ENCODE measurements around the gene DHRS12.

- TF ChIP-seq CTCF (IDR thresholded peaks at IDR 0.05), result no peak
- TF ChIP-seq POLR2A (IDR thresholded peaks at IDR 0.05), result no peak
These were observed 80.4 kb downstream of the DHRS12 start for GRCh38 chr13:51723529-51723928.
